GDM1 (cell line): ENCODE data around the gene CEP41.

Source experiments
- DNase-seq: peaks from one replicate; lab custom pipeline; 2025; lab: John Stamatoyannopoulos, UW

The CEP41 gene

DNA sequence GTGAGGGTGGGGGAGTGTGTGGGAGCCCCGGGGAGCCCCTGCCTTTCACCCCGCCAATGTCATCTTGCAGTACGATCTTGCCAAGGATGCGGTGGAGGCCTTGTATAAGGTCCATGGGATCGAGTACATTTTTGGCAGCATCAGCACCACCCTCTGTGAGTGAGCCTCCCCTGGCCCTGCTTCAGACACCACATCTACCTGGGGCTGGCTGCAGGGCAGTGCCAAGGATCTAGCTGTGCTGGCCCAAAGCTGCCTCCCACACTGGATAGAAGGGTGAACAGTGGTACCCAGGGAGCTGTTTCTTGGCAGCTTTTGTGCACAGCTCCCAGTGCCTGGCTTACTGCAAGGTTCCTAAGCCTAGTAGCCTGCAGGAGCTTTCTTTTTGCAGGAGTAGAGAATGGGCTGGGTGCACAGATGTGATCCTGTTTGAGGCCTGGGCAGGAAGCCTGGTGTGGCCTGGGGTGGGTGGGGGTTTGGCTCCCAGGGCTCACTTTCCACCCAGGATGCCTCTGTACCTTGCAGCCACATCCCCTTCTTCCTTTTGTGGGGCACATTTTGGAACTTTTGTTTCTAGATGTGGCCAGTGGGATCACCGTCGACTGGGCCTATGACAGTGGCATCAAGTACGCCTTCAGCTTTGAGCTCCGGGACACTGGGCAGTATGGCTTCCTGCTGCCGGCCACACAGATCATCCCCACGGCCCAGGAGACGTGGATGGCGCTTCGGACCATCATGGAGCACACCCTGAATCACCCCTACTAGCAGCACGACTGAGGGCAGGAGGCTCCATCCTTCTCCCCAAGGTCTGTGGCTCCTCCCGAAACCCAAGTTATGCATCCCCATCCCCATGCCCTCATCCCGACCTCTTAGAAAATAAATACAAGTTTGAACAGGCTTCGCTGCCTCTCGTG lies 72.7 kb downstream of the CEP41 start:
- DNase-seq: peak; percentile 39

DNA sequence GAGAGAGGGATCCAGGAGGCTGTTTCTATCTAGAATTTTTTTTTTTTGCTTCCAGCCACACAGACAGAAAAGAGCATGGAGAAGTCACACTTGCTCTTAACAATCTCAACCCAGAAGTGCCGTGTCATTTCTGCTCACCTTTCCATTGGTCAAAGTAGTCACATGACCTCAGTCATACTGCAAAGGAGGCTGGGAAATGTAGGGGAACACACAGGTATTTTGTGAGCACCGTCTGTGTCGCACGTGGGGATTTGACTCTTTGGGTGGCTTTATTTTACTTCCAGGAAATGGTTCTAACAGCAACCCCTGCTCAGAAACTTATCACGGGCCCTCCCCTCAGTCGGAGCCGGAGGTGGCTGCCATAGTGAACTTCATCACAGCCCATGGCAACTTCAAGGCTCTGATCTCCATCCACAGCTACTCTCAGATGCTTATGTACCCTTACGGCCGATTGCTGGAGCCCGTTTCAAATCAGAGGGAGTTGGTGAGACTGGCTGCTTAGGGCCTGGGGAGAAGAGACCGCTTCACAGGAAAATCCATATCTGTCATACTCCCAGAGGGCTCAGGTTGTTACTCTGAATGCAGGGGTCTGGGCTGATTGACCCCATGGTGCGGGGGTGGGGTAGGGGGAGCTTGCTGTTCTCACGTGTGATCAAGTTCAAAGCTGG lies 73.6 kb downstream of the CEP41 start:
- DNase-seq: no peak

DNA sequence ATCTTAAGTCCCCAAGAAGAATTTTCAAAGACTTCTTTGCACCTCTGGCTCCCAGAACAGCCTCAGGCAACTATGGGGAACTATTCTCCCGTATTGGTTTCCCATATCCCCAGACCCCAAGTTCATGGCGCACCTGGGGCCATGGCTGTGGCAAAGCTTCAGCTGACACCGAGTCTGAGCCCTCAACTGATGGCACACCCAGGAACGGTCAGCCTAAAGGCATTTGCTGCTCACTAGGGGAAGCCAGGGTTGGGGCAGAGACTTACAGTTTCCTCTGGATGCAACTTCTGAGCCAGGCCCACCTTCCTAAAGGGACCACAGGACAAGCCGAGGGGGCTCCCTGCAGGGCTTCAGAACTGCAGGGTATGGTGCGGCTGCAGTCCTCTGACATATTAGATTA lies 74.3 kb downstream of the CEP41 start:
- no peak for DNase-seq

- no peak for DNase-seq
These were observed 75.0 kb downstream of the CEP41 start for GRCh38 chr7:130365511-130366441.

- no peak for DNase-seq
These were observed 75.7 kb downstream of the CEP41 start for GRCh38 chr7:130365088-130365487.

DNA sequence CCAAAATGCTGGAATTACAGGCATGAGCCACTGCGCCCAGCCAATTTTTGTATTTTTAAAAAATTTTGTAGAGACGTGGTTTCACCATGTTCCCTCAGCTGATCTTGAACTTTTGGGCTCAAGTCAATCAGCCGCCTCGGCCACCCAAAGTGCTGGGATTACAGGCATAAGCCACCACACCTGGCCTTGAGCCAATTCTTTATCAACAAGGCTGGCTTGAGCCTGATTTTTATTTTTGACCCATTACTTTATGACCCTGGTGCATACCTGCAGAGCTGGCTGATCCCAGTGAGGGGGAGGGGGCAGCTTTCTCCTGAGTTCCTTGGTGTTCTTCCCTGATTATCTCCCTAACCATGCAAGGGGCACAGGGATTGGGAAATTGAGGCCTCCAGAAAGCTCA lies 76.4 kb downstream of the CEP41 start:
- DNase-seq: no peak

GRCh38 chr7:130363026-130363847 lies 77.6 kb downstream of the CEP41 start:
- no peak for DNase-seq

DNA sequence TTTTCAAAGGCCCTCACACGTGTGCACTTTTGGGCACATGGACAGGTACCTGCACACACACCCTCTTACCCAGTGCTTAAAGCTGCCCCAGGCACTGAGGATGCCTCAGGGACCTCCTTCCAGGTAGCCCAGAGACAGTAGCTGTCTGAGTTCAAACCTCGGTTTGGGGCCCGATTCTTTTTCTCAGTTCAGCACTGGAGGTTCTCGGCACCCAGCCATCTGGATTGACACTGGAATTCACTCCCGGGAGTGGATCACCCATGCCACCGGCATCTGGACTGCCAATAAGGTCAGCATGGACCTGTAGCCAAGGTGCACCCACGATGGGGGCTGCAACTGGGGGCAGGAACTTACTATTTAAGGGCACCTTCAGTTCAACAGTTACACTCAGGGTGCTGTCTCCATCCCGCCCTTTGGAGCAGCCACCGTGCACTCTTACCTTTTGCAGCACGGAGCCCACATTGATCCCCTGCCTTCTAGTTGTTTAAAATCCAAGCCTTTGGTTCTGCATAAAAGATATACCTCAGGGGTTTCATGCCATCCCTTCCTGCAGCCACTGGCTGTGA lies 78.5 kb downstream of the CEP41 start:
- no peak for DNase-seq

DNA sequence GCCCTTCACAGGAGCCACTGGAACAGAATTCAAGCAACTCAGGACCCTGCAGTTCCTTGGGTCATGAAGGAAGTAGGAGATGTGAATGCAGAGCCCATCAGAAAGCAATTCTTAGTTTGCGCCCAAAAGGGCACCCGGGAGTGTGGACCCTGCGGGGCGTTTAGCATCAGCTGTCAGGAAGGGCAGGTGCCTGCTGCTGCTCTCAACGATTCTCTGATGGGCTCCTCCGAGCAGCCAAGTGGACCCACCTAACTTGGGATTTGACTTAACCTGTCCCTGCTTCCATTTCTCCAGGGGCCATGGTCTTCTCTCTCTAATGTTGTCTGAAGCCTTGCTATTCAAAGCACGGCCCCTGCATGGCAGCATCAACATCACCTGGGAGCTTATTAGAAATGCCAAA lies 79.1 kb downstream of the CEP41 start:
- DNase-seq: no peak

DNA sequence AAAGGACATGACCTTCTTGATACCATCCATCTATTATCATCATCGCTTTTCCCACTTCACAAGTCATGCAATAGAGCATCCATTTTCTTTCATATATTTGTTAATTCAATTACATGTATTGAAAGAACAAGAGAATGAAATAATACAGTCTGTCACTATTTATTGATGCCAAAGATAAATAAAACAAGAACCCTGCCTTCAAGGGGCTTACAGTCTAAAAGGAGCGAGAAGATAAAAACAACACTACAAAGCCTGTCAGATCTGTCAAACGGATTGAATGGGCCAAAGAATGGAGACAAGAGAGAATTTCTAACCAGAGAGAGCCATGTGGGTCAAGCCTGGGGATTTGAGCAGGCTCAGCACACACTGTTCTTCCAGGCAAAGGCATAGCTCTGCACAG lies 80.3 kb downstream of the CEP41 start:
- no peak for DNase-seq

GRCh38 chr7:130359276-130359857 lies 81.4 kb downstream of the CEP41 start:
- DNase-seq: no peak

DNA sequence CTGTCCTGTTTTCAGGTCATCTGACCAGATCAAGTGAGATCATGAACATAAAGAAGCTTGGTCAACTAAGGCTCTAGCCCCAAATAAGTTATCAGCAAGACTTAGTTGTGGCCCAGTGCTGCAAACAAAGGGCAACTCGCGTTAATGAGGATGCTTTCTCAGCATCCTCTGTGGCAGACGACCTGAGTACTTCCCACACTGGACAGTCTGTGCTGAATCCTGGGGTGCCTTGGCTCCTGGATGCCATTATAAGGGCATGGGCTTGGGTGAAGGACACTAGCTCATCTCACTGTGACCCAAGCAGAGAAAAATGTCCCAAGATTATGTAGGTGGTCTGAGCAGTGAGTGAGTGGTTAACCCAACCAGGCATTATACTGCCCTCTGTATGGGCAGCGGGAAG lies 82.3 kb downstream of the CEP41 start:
- DNase-seq: no peak

DNA sequence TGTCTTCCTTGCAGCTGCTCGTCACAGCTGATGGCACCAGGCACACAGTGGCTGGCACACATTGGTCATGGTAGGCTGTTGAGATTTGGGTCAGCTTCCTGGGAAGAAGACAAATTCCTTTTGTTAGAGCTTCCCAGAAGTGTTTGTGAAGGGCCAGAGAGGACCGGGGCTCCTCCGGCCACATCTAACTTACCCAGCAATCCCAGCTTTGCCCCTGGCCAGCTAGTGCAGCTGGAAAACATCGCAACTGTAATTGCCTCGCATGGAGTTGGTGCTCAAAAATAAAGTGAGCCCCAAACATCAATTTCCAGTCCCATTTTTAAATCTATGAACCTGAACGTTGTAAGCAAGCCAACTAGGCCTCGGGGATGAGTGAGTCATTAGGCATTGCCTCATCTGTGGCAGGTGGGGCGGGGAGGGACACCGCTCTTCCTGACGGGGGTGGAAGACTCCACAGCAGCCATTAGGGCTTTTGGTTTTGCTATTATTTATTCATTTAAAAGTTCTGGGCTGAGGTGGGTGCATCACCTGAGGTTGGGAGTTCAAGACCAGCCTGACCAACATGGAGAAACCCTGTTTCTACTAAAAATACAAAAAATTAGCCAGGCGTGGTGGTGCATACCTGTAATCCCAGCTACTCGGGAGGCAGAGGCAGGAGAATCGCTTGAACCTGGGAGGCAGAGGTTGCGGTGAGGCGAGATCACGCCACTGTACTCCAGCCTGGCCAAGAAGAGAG lies 83.8 kb downstream of the CEP41 start:
- DNase-seq: no peak

- no peak for DNase-seq
These were observed 84.5 kb downstream of the CEP41 start for GRCh38 chr7:130356121-130356875.

GRCh38 chr7:130353196-130353595 lies 87.6 kb downstream of the CEP41 start:
- DNase-seq: no peak

GRCh38 chr7:130352194-130353074 lies 88.4 kb downstream of the CEP41 start:
- DNase-seq: no peak

GRCh38 chr7:130351791-130352090 lies 89.1 kb downstream of the CEP41 start:
- DNase-seq: no peak
